NCI-H2081 (cell line): ENCODE results near the gene FTH1.

Experiments used
- DNase-seq, 2 experiments: peaks; one replicate each; lab custom pipeline; 2025; lab: John Stamatoyannopoulos, UW

FTH1 gene

DNA sequence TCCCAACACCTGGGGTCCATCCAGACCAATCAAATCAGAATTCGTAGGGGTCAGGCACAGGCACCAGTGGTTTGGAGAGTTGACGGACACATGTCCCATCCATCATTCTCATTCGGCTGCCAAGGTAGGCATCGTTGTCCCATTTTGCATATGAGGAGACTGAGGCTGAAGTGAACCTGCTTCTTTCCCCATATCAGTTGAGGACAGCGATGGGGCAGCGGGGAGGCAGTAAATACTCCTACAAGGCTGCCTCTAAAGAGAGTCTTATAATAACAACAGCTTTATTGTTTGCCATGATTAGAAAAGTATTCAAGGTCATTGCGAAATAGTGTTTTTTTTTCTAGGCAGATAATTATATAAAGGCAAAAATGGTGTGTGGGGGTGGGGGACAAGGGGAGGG is 18.9 kb downstream of the FTH1 start:
- no peak for DNase-seq

DNA sequence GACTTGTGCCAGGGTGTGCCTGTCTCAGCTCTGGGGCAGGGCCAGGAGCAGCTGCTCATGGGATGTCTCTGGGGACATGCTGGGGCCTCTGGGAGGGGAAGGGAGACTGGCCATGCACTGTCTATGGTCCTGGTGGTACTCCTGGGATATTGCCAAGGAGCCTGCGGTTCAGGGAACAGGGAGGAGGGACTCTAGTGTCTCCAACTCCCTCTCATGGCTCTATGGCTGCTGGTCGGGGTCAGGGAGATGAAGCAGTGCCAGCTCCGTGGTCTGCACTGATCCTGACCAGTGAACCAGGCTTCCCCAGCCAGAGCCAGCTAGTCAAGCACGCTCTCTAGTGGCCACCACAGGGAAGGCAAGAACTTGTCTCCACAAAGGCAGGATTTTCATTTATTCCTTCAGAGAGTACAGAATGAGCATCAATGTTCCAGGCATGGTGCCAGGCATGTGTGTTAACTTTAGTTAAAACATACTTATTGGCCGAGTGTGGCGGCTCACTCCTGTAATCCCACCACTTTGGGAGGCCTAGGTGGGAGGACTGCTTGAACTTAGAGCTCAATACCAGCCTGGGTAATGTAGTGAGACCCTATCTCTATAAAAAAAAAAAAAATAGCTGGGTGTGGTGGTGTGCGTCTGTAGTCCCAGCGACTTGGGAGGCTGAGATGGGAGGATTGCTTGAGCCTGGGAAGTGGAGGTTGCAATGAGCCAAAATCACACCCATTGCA is 19.8 kb downstream of the FTH1 start:
- DNase-seq: peak; percentile 70 to 76

DNA sequence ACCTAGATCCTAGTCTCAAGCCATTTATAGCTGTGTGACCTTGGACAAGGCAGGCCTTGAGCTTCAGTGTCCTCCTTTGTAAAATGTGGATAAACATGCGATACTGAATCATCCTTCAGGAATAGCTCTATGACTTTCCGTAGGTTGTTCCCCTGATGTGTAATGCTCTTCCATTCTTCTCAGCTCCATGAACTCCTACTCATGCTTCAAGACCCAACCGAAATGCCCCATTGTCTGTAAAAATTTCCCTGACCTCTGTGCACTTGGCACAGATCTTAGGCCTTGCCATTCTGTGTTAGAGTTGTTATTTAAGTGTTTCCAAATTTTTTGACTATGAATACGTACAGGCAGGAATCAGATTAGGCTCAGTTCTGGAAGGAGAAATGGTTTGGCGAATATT is 20.5 kb downstream of the FTH1 start:
- DNase-seq: no peak

DNA sequence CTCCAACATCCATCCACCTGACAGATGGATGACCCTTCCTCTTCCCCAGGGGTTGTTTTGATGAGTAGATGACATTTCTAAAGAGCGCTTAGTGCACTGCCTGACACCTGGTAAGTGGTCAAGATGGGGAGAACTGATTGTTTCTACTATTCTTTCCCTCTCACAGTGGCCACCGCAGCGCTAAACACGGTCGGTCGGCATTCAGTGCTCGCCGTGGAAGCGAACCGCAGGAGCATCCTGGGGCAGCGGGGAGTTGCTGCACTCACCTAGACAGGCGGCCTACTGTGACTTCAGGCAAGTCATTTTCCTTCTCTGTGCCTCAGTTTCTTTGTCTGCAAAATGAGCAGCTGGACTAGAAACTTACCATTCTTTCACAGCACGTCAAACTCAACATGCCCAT is 22.2 kb downstream of the FTH1 start:
- no peak for DNase-seq

DNA sequence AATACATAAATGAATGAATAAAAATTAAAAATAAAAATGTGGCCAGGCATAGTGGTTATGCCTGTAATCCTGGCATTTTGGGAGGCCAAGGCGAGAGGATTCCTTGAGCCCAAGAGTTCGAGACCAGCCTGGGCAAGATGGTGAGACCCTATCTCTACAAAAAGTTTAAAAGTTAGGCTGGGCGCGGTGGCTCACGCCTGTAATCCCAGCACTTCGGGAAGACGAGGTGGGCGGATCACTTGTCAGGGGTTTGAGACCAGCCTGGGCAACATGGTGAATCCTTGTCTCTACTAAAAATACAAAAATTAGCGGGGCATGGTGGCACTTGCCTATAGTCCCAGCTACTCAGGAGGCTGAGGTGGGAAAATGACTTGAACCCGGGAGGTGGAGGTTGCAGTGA is 27.0 kb downstream of the FTH1 start:
- no peak for DNase-seq

DNA sequence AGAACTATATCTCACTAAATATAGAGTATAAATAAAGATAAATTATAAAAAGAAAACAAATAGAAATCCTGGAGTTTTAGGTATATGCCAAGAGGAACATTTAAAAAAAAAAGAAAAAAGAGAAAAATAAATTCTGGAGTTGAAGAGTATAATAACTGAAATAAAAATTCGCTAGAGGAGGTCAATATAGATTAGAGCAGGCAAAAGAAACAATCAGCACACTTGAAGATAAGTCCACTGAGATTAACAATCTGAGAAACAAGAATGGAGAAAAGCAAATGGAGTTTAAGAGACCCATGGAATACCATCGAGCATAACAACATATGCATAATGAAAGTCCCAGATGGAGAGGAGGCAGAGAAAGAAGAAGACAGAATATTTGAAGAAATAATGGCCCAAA is 31.6 kb downstream of the FTH1 start:
- DNase-seq: no peak

DNA sequence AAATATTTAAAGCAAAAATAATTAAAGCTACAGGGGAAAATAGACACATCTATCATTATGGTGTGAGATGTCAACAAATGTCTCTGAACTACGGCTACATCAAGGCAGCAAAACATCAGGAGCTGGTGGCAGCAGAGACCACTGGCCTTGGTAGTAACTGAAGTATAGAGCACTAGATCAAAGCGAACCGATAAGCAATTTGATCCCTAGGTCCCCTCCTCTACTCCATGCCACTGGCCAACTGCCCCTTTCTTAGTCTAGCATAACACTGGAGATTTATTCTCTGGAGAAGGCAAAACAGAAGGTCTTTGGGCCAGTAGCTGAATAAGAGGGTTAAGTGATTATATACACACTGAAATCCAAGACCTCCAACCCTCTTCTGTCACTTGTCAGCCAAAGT is 36.5 kb downstream of the FTH1 start:
- DNase-seq: no peak

DNA sequence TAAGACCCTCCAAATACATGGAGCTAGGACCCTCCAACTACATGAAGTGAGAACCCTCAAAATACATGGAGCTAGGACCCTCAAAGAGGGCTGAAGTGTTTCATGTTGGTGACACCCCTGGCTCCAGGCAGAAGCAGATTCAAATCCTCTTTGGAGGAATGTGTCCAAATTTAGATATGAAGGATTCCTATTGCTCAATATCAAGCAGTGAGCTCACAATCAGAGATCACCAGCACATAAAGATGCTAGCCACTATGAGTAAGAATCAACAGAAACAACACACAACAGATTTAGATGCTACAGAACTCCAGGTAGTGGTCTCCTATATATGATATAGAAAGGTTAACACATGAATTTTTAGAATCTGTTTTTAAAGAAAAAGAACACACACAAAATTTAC is 38.8 kb downstream of the FTH1 start:
- DNase-seq: no peak

DNA sequence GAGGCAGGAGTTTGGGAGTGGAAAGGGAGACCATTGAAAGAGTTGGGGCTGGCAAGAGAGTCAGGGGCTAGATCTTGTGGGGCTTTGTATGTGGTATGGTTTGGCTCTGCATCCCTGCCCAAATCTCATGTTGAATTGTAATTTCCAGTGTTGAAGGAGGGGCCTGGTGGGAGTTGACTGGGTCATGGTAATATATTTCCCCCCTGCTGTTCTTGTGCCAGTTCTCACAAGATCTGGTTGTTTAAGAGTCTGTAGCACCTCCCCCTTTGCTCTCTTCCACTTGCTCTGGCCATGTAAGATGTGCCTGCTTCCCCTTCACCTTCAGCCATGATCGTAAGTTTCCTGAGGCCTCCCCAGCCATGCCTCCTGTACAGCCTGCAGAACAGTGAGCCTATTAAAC is 39.9 kb downstream of the FTH1 start:
- no peak for DNase-seq

DNA sequence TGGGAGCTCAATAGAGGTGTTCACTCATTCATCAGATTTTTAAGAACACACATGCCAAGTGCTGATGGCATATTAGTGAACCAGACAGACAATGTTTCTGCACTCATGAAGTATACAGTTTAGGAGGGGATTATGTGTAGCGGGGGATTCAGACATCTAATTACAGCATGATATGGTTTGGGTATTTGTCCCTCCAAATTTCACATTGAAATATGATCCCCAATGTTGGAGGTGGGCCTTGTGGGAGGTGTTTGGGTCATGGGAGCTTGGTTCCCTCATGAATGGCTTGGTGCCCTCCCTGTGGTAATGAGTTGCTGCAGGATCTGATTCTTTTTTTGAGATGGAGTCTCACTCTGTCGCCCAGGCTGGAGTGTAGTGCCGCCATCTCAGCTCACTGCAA is 41.2 kb downstream of the FTH1 start:
- DNase-seq: no peak

DNA sequence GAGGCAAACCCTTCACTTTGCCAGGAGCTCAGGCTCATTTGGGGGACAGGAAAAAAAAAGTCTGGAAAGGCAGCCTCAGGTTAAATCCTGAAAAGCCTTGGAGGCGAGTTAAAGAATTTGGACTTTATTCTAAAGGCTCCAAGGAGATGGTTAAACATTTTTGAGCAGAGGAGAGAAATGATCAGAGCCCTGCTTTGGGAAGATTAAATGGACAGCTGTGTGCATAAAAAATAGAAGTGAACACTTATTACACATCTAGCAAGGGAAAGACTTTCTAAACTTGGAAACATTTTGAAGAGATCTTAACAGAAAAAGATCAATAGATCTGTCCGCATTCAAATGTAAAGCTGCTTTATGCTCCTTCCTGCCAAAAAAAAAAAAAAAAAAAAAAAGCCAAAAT is 41.7 kb downstream of the FTH1 start:
- DNase-seq: no peak

DNA sequence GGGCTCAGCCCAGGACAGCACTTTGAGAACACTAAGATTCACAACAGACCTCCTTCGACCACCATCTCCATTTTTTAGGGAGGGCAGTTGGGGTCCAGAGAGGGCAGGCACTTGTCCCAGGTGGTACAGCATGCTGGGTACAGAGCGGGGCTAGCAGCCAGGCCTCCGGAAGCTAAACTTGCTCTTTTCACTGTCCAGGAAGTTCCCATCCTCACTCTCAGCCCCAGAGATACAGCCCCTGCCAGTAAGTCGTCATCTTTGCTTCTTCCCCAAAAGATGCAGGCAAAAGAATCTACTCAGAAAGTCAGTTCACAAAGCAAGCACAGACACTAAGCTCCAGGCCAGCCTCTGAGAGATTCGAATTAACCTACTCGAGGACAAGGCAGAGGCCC is 43.4 kb downstream of the FTH1 start:
- no peak for DNase-seq

DNA sequence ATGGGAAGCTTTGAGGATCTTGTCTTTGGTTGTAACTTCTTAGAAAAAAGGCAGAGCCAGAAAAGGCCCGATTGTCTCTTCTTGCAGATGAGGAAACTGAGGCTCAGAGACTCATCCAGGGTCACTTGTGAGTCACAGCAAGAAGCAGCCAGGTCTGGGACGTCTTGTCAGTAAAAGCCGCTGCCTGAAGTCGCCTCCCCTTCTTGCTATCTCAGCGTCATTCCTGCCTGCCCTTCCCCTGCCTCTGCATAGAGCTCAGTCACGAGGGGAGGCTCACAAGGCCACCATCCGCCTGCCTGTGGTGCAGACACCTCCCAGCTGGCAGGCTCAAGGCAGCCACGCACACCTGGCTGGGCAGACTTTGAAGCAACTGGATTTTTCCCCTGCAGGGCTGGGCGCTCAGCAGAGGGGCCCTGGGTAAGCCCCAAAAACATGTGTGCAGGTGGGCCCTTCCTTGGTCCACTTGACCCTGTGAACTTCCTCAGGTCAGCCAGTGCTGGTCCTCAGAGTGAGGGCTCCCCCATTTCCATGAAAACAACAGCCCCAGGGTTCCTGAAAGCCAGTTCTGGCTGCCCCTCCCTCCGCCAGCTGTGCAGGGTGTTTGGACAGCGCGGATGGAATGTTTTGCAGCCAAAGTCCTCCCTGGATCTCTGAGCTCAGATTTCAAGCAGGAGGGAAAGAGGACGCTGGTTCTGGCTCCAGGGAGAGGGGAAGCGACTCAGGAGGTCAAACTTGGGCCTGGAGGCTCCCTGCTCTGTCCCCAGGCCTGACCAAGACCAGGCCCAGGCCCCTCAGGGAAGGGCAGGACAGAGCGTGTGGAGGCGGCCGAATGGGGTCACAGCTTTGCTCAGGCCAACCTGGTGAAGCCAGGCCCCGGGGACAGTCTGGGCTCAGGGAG is 44.0 kb downstream of the FTH1 start:
- no peak for DNase-seq

DNA sequence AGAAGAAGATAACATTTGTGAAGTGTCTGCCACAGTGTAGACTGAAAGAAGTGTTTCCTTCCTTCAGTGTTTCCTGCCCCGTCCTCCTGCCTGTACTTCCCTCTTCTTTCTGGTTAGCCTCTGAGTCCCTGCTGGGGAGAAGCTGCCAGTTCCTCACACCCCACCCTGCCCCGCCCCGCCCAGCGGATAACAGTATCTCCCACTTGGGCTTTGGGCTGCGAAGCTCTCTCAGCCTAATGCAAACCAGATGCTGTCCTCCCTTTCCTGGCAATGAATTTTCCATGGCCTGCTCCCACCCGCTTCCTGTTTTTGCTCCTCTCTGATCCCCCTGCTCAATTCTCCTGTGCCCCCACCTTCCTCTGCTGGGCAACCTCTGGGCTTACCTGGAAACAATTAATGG is 44.9 kb downstream of the FTH1 start:
- no peak for DNase-seq

DNA sequence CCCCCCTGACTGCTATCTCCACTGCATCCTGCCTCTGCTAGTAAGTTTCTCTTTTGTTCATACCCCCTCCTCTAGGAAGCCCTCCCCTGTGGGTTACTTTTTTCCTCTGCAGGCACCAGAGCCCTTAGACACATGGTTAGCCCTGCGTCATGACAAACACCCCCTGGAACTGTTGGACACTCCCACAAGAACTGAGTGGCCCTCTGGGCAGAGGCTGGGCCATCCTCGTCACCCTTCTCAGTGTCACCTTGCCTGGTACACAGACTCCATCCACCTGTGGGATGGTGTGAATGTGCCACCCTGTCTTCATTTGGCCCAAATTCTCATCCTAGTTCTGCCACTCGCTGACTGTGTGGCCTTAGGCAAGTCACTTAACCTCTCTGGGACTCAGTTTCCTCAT is 46.0 kb downstream of the FTH1 start:
- DNase-seq: no peak

DNA sequence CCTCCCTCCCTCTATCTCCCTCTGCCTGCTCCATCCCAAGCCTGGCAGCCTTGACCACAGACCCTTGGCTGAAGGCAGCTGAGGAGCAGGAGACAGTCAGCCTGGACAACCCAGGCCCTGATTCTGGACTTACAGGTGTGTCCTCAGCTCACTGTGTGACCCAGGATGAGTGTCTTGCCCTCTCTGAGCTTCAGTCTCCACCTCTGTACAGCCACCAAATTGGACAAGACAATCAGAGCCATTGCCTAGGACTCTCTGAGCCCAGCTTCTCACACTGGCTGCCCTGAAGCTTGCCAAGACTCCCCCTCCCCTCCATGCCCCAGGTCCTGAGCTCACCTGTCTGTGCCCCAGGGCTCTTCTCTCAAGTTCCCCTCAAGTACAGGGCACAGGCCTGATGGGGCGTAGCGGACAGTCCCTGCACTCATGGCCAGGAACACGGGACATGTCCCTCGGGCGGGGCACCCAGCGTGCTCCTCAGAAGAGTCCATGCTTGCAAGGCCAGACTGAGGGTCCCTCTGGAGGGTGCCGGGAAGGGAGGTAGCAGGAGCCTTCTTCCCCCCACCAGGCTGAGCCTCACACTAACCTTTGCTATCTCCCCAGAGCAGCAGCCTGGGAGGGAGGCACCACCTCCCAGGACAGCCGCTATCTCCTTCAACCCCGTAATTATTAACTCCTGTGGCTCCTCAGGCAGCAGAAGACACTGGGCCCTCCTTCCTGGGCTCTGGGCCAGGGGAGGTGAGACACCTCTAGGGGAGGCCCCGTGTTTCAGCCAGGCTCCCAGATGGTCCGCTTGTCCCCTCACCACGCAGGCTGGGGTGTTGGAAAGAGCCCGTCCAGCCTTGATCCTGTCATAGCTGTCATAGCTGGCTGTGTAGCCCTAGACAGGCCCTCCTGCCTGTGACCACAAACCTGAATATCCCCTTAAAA is 47.5 kb downstream of the FTH1 start:
- DNase-seq: no peak

DNA sequence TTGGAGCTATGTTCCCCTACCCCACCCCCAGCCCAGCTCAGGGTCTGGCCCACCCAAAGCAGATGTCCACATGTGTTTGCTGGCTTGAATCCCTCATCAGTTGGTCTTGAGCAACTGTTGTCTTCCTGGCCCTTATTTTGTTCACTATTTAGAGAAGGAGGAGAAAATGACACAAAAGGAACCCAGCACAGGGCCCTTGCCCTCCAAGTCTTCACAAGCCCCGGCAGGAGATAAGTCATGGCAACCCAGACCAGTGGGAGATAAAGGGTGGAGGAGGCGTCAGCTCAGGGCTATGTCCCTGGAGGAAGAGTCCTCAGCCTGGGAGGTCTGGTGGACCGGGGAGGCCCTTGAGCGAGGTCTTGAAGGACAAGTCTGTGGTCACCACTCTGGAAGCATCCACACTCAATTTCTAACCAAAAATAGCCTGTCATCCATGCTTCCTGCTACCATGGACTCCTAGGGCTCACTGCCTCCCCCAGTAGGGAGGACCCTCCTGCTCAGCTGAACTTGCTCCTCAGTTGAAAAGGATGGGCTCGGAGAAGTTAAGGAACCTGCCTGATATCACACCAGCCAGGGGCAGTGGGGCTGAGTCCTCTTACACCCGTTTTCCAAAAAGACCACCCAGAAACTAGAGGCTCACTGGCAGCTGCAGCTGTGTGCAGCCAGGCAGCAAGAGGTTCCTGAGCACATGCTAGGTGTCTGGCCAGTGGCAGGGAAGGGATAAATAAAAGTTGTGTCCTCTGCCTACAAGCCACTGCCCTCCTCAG is 48.3 kb downstream of the FTH1 start:
- no peak for DNase-seq

DNA sequence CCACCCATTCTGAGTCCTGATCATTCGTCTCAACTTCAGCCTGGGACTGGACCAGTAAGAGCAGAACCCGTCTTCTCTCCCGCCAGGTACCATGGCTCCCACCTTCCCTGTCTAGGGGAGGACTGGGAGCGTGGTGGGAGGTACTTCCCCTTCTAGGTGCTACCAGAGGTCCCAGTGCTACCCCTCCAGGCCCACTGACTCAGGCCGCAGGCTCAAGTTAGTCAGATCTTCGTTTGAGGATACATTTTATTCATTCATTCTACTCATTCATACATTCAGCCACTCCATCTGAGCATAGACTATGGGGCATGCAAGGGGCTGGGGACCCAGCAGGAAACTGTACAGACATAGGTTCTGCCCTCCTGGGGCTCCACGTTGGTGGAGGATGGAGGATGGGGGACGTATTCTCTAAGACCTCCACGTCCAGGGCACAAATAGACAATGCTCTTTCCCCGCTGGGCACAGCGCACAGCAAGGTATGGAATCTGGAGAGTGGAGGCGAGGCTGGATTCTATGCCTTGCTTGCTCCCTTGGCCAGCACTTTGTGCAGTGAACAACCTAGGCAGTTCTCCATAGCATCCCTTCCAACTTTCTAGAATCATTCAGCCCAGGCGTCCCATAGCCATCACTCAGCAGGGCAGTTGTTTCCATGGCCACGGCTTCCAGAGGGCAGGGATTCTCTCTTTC is 49.0 kb downstream of the FTH1 start:
- DNase-seq: no peak

DNA sequence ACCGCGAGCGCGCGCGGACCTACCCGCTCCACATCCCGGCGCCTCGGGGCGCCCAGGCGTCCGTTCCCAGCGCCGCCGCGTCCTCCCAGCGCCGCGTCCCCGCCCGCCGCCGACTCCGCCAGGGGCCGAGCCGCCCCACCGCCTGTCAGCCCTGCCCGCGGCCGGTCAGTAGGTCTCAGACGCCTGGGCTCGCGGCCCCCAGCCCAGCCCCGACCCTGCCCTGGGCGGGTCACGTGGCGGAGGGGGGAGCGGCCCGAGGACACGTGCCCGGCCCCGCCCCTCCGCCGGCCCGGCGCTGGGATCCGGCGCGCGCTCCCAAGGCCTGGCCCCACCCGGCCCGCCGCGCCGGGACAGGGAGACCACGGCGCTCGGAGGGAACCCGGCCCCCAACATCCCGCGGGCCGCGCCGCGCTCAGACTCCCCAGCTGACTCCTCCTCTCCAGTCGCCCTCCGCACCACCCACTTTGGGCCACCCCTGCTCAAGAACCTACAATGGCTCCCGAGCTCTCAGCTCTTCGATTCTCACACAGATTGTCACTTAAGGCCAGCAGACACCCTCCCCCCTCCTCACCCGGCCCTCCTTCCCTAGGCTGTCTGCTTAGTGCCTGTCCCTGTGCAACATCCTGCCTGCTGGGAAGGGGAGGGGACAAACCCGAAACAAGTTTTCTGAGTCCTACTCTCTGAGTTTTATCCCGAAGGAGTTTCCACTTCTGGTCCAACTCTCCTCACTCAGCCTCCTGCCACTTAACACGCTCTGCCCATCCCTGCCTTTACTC is 49.9 kb downstream of the FTH1 start, which contains the start of gene RAB3IL1:
Gene RAB3IL1 (minus strand): TSS at position 233 of the 776 bp plus-strand sequence. CDS start 199 bp downstream, at position 34.
- DNase-seq: no peak

DNA sequence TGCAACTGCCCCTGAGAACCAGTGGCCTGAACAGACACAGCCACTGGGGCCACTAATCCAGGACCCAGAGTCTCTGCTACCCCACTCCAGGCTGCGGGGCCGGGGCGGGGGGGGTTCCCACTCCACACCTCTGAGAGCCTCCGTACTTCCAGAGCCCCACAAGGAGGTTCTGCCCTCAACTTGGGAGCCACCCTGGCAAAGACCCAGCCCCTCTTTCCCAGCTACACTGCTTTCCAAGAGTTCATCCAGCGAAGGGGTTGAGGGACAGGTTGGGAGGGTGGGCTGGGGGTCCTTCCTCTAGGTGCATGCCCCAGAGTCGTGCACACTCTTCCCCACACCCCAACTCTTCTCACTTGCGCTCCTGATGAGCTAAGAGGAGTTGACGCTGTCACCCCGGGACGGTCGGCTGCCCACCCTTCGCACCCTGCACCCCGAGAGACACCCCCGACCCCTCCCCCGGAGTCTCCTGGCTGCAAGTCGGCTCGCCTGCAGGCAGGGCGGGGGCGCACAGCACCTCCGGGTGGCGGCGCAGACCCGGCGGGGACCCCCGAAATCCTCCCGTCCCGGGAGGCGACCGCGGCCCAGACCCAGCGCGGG is 50.6 kb downstream of the FTH1 start:
- no peak for DNase-seq
